Non-pigmented ciliary epithelial cell (primary cell): Measurements from ENCODE around the gene CCDC85B.
"Not testable (repeated sequence)": the region's sequence is repeated elsewhere in the genome, so short reads cannot be mapped to it uniquely, and the experiment has no call there.

ENCODE experiments used
- DNase-seq: peaks from one replicate; pipeline ENCODE4 v3.0.0-alpha.2; 2010; ENCODE audit warnings: low read depth

The CCDC85B gene

DNA sequence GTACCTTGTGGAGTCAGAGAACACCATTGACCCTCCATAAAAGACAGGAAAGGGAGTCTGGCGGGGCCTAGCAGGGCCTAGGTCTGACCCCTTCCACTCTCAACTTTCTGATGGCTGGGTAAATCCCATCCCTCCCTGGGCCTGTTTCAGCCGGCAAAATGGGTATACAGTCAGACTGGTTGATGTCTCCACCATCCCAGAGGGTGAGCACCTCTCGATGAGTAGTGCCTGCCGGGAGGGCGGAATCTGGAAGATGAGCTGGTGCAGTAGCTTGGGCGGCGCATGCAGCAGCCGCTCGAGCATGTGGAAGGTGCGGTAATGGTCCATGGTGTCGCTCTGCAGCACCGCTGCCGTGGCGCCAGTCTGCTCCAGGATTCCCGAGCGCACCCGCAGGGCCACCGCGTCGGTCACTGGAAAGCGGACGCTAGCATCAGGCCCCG, 2.7 kb upstream of the CCDC85B start:
- DNase-seq = no peak

GRCh38 chr11:65888163-65888814, 2.2 kb upstream of the CCDC85B start, which contains the start of gene FIBP:
Gene FIBP (minus strand): TSS chr11:65888471. CDS start chr11:65888418, 53 bp downstream.
- peak; percentile 81 for DNase-seq

DNA sequence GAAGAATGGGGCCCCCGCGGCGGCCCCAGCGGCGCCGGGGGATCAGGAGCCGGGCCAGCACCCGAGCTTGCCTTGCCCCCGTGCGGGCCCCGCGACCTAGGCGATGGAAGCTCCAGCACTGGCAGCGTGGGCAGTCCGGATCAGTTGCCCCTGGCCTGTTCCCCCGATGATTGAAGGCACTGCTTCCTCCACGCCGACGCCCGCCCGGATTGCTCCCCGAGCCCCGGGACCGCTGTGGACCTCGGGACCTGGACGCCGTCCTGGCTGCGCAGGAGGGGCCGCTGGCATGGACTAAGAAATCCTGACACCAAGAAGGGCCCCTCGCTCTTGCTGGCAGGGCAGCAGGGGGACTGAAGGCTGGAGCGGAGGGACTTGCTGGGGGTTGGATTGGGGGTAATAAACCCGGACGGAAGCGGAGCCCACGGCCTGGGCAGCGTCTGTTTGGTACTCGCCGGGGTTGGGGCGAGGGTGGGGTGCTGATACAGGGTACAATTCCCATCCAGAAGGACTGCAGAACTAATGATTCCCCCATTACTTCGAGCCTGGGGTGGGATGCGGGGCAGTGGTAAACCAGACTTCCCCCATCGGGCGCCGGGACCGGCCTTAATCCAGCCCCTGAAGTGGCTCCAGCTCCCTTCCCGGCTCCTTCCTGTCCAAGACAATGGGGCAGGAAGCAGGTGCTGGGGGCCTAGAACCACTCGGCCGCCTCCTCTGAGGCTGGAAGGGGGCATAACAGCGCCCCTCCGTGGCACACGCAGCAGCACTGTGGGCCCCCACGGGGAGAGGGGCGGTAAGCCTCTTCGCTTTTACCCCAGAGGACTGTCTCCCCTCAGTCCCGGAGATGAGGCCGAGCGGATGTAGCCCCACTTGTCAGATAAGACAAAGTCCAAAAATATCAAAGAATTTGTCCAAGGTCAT, 1.0 kb downstream of the CCDC85B start:
- no peak for DNase-seq

- not testable (repeated sequence) for DNase-seq
Observed at GRCh38 chr11:65892137-65892540, 1.7 kb downstream of the CCDC85B start.

DNA sequence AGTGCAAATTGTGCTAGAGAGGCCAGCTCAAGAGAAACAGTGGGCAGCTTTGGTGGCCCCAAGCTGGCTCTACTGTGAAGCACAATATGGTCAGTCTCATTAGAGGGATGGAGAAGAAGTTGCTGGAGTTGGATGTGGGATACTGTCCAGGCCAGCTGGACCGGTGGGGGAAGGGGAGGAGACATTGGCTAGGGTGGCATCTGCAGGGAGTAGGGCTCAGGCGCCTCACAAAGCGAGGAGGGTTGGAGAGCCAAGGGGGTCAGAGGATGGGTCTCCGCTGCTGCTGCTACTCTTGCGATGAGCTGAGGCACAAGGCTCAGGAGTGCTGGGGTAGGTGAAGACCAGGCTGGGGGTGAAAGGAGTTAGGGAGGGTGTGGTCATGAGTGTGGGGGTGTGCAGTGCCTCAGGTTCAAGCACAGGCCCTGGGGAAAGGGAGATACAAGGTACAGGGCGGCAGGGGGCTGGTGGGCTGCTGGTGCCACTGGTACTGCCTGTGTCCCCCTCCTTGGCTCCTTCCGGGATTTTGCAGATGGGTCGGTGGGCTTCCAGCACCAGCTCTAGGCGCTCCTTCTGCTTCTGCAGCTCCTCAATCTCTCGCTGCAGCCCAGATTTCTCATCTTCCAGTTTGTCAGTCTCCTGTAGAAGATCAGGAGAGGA, 2.3 kb downstream of the CCDC85B start:
- no peak for DNase-seq

GRCh38 chr11:65894034-65894591, 3.6 kb downstream of the CCDC85B start:
- DNase-seq = no peak

GRCh38 chr11:65895482-65895981, 5.1 kb downstream of the CCDC85B start:
- no peak for DNase-seq

GRCh38 chr11:65896034-65896999, 5.8 kb downstream of the CCDC85B start:
- DNase-seq = no peak

DNA sequence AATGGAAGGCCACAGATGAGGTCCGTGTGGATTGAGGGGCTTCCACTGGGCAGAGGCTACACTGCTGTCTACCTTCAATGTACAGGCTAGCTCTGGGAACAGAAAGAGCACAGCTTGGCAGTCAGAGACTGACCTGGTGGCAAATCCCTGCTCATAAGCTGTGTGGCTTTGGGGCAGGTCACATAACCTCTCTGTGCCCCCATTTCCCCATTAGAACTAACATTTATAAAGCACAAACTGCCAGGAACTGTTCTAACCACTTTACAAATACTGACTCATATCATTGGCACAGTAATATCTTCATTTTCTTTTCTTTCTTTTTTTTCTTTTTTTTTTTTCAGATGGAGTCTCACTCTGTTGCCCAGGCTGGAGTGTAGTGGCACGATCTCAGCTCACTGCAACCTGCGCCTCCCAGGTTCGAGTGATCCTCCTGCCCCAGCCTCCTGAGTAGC, 6.6 kb downstream of the CCDC85B start:
- DNase-seq = no peak

GRCh38 chr11:65898656-65899355, 8.3 kb downstream of the CCDC85B start:
- DNase-seq = no peak

- no peak for DNase-seq
Observed at GRCh38 chr11:65899356-65900124, 9.1 kb downstream of the CCDC85B start.

- peak; percentile 78 for DNase-seq
Observed at GRCh38 chr11:65900125-65900898, 9.8 kb downstream of the CCDC85B start, which contains the start of gene FOSL1. Gene FOSL1 (minus strand): TSS chr11:65900388. CDS start chr11:65900339, 49 bp downstream.

DNA sequence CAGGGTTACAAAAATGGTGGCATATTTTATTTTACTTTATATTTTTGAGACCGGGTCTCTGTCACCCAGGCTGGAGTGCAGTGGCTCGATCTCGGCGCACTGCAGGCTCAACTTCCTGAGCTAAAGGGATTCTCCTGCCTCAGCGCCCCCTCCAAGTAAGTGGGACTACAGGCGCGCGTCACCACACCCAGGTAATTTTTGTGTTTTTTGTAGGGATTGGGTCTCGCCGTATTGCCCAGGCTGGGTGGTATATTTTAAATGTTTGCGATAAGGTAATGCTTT, 10.4 kb downstream of the CCDC85B start:
- DNase-seq = no peak

- no peak for DNase-seq
Observed at GRCh38 chr11:65903068-65903481, 12.6 kb downstream of the CCDC85B start.

- DNase-seq = no peak
Observed at GRCh38 chr11:65903715-65904114, 13.2 kb downstream of the CCDC85B start.

GRCh38 chr11:65906602-65907001, 16.1 kb downstream of the CCDC85B start:
- no peak for DNase-seq

DNA sequence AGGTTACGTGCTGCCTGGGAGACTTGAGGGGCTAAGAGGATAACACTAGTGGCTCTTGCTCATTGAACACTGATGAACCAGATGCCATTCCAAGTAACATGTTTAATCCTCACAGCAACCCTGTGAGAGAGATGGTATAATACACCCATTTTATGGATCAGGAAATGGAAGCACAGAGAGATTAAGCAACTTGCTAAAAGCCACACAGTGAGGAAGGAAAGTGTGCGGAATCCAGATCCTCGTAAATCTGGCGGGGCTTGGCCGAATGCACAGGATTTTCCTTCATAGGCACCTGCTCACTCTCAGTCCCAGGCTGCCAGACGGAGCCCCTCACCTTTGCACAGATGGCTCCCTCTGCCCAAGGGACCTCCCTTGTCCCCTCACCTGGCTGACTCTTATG, 17.4 kb downstream of the CCDC85B start:
- no peak for DNase-seq

- DNase-seq = no peak
Observed at GRCh38 chr11:65911682-65912568, 21.5 kb downstream of the CCDC85B start.
